GM18517 (cell line): ENCODE measurements around the gene FAM78A.
"Not testable (repeated sequence)": the region's sequence is repeated elsewhere in the genome, so short reads cannot be mapped to it uniquely, and the experiment has no call there.

Source experiments
- ATAC-seq: cut with Tn5 transposase; IDR thresholded peaks from one replicate; pipeline ENCODE4 v1.9.1; 2021; ENCODE audit warnings: mild to moderate bottlenecking, moderate library complexity; ENCODE audit not compliant: unreplicated experiment

The FAM78A gene

GRCh38 chr9:131270171-131271015, 5.9 kb downstream of the FAM78A start:
- ATAC-seq, result no peak

- ATAC-seq, result no peak
These were observed 9.8 kb downstream of the FAM78A start for GRCh38 chr9:131266266-131267229.

DNA sequence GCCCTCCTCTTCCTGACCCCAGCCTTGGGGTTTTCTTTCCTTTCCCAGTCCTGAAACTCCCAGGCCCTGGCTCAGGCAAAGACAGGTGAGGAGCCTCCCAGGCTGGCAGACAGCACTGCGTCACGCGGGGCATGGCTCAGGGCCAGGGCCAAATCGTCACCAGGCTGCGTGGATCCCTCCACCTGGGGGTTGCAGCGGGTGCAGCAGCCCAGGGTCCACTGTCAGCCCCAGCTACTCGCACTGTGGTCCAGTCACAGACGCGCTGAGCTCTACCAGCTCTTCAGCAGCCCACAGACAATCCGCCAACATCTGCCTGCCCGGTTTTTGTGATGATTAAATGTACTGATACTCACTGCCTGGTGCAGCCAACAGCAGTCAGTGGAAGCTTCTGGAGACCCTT, 12.1 kb downstream of the FAM78A start:
- no peak for ATAC-seq

GRCh38 chr9:131263701-131264100, 12.6 kb downstream of the FAM78A start:
- ATAC-seq, result no peak

DNA sequence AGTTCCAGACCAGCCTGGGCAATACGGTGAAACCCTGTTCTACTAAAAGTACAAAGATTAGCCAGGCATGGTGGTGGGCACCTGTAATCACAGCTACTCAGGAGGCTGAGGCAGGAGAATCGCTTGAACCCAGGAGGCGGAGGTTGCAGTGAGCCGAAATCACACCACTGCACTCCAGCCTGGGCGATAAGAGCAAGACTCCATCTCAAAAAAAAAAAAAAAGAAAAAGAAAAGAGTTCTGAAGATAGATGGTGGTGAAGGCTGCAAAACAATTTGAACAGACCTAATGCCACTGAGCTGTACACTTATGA, 13.3 kb downstream of the FAM78A start:
- ATAC-seq, result not testable (repeated sequence)

- no peak for ATAC-seq
These were observed 13.8 kb downstream of the FAM78A start for GRCh38 chr9:131262327-131263032.

DNA sequence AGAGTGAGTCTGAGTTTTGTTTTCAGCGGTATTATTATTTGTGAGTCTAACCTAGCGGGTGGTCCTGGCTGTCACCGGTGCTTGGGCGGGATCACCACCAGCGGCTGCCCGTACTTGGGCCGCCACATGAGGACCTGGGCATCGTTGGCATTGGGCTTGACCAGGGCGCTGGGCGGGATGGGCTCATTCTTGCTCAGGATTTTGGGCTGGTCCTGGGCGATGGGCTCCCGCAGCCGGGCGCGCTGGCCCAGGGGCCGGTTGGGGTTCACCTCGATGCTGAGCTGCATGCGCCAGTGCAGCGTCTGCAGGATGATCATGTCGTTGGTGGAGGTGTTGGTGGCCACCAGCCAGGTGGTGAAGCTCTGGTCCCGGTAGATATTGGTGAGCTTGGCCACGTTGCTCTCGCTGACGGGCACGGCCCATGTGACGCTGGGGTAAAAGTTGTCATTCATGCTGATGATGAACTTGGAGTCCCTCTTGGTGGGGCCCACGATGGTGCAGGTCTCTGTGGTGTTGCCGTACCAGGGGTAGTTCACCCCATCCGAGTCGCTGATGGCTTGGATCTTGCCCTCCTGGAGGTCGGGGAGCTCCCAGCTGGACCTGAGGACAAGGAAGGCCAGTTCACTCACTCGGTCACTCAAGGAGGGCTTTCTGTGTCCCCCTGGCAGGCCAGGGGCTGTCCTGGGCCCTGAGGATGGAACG, 15.4 kb downstream of the FAM78A start:
- ATAC-seq, result no peak

DNA sequence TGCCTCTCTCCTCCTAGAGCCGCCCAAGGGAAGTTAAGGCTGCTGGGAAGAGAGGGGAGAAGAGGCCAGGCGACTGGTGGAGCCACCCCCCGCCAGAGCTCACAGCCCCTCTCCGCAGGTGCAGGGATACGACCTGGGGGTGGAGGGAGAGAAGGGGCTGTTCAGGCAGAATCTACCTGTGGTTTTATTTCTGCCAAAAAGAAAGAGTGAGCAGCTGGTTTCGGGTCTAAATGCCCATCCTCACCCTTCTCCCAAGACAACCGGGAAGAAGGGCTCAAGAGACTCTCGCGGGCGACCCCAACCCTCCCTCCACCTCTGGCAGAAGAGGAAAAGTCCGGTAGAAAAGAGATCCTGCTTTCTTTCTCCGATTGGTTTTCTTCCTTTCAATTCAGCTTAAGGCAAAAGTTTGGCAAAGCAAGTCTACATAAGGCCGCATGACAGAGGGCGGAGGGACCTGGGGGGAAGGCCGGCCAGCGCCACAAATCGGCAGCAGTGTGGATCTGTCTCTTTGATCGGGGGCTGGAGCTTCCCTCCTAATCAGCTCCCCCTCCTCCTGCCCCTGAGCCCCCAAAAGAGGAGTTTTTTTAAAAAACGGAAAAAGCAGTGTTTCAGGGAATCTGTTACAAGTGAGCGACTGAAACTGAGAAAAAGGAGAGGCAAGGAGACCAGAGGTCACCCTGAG, 16.3 kb downstream of the FAM78A start:
- ATAC-seq, result no peak

- no peak for ATAC-seq
These were observed 16.8 kb downstream of the FAM78A start for GRCh38 chr9:131259432-131259898.

DNA sequence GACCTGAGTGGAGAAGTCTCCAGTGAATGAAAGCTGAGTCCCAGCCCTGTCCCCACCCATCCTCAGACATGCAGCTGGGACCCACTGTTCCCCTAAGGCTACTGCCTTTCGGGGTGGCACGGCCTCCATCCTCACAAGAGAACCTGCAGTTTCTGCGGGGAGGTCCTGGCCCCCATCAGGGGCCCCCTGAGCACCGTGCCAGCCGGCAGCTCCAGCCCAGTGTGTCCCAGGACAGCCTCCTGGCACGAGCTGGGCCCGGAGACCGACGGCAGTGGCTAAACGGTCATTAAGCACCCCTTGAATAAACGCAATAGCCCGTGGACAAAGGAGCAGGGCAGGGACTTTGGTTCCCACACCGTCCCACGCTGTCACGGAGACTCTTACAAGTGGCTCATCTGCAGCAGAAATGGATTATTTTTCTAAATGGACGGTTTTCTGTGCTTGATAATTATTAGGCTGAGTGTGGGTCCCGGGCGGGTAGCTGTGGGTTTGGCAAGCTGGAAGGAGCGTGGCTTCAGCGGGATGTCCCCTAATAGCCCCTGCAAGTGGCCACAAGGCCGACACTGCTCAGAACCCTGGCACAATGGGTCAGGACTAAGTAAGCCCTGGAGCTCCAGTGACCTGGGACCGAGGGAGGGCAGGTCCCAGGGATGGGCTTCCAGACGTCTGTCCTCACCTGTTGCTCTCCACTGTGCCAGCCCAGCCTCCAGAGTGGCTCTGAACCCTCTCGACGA, 17.4 kb downstream of the FAM78A start:
- no peak for ATAC-seq

DNA sequence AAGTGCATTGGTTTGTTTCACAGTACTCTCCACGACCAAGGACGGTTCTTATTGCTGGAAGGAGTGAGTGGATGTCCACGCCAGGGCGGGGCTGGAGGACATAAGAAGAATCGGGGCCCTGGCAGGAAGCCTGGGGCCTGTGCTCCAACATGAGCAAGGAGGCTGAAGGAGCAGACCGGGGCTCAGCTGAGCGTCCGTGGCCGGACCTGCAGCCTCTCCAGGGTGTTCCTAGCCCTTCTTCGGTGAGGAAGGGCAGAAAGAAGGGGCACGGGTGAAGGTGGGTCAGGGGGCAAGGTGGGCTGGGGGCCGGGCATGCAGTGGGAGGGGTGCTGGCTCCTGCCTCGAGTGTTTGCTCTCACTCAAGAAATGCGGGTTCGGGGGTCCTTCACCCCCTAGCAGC, 18.1 kb downstream of the FAM78A start:
- ATAC-seq, result no peak

DNA sequence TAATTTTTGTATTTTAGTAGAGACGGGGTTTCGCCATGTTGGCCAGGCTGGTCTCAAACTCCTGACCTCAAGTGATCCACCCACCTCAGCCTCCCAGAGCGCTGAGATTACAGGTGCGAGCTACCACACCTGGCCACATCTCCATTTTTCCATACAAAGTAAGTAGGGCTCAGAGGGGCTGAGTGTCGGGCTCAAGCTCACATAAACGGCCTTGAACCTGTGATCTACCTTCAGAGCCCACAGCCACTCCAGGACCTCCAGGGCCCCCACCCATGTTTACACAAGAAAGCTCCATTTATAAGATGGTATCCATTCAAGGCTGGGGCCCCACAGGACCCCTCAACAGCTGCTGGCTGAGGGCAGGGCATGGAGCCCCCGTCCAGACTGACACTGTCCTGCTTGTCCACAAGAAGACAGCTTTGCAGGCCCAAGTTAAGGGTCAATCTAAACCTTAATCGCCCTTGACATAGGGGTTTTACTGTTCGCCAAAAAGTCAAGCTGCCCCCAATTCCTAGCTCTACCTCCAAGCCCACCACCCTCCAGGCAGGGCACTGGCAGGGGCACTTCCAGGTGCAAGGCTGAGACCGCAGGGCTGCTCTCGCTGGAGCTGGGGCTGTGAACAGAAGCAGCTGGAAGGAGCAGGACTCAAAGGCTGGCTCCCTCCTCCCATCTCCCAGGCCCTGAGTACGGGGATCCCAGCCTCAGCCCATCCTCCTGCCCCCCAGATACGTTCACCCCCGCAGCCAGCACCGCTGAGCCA, 18.9 kb downstream of the FAM78A start:
- ATAC-seq, result no peak

DNA sequence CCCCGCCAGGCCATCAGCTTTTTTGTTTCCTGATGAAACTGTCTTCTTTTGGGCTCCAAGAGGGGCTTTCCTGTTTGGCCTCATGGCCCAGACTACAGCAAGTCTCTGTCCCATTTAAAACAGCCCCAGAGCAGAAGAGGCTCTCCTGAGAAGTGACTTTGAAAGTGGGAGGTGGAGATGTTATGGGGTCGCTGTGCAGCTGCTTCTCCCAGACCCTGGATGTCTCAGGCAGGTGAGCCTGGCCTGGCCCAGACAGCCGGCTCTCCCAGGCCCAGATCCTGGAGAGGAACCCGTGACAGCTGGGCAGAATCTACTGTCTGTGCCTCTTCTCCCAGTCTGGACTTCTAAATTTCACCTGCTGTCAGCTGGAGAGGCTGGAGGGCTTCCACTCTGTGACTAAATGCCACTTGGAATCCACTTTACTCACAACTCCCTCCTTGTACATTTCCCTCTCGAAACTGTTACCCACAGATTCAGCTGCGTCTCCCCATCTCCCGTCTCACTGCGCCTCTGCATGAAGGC, 20.6 kb downstream of the FAM78A start:
- no peak for ATAC-seq

DNA sequence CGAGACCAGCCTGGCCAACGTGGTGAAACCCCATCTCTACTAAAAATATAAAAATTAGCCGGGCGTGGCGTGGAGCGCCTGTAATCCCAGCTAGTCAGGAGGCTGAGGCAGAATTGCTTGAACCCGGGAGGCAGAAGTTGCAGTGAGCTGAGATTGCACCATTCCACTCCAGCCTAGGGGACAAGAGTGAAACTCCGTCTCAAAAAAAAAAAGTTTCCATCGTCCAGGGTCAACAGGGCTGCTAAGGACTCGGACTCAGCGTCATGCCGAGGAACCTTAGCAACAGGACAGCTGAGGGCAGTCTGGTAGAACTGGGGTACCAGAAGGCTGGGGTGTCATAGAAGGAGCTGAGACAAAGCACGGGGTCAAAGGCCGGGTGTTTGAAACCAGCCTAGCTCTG, 21.7 kb downstream of the FAM78A start:
- ATAC-seq, result no peak

DNA sequence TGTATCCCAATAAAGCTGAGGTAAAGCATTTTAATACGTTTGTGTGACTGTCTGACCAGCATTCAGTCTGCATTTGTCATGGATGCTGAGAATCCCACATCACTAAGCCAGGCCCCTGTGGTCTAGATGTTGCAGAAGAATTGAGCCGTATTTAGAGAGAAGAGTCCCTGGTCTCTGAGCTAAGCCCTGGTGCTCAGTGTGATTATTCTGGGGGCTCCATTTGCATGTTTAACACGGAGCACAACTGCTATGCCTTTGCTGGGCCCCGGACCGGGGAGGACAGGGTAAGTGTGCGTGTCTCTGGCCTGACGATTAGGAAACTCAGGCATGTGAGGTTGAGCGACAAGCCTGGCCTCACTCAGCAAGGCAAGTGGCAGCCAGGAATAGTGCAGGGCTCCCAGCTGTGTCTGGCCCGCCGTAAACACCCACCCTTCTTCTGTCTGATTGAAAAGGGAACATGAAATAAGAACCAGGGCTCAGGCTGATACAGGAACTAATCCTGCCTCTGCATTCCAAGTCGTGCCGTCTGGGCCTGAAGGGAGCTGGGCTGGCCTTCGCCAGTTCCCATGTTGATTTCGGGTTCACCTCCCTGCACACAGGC, 22.3 kb downstream of the FAM78A start:
- ATAC-seq, result no peak

- ATAC-seq, result peak; percentile 4
These were observed 24.2 kb downstream of the FAM78A start for GRCh38 chr9:131252120-131252519.

DNA sequence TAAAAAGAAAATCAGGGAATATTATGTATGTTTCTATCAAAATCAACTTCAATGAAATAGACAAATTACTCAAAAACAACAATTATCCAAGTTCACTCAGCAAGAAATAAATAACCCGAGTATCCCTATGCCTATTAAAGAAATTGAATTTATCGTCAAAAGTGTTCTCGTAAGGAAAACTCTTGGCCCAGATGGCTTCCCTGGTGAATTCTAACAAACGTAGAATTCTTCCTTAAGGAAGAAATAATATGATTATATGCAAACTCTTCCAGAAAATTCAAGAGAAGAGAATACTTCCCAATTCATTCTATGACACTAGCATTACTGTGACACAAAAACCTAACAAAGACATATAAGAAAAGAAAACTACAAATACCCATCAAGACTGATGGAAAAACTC, 29.7 kb downstream of the FAM78A start:
- ATAC-seq, result no peak

DNA sequence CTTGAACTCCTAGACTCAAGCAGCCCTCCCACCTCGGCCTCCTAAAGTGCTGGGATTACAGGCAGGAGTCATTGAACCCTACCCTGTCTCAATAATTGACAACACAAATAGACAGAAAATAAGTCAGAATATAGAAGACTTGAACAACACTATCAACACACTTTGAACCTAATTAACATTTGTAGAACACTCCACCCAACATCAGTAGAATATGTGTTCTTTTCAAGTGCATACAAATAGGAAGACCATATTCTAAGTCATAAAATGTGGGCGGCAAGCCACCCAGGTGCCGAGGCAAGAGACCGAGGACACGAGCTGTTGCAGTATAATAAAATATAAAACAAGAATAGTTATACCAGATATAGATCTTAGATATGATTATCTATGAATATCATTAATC, 32.0 kb downstream of the FAM78A start:
- ATAC-seq, result not testable (repeated sequence)
